ENCODE results near the gene SULF2.
"Not testable (repeated sequence)": the region's sequence is repeated elsewhere in the genome, so short reads cannot be mapped to it uniquely, and the experiment has no call there.

DNA sequence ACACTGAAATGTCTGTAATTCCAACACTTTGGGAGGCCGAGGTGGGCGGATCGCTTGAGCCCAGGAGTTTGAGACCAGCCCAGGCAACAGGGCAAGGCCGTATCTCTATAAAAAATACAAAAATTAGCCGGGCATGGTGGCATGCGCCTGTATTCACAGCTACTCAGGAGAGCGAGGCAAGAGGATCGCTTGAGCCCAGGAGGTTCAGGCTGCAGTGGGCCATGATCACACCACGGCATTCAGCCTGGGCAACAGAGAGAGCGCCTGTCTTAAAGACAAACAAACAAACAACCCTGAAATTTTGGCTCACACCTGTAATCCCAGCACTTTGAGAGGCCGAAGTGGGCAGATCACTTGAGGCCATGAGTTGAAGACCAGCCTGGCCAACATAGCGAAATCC, 38.7 kb upstream of the SULF2 start:
- TF ChIP-seq, protein P1, sequence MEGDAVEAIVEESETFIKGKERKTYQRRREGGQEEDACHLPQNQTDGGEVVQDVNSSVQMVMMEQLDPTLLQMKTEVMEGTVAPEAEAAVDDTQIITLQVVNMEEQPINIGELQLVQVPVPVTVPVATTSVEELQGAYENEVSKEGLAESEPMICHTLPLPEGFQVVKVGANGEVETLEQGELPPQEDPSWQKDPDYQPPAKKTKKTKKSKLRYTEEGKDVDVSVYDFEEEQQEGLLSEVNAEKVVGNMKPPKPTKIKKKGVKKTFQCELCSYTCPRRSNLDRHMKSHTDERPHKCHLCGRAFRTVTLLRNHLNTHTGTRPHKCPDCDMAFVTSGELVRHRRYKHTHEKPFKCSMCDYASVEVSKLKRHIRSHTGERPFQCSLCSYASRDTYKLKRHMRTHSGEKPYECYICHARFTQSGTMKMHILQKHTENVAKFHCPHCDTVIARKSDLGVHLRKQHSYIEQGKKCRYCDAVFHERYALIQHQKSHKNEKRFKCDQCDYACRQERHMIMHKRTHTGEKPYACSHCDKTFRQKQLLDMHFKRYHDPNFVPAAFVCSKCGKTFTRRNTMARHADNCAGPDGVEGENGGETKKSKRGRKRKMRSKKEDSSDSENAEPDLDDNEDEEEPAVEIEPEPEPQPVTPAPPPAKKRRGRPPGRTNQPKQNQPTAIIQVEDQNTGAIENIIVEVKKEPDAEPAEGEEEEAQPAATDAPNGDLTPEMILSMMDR (IDR thresholded peaks at IDR 0.05) = not testable (repeated sequence)
- TF ChIP-seq EZH2 (IDR thresholded peaks at IDR 0.05) = not testable (repeated sequence)
